HG03442 (cell line): Measurements from ENCODE around the gene NPFFR1.
"Not testable (repeated sequence)": the region's sequence is repeated elsewhere in the genome, so short reads cannot be mapped to it uniquely, and the experiment has no call there.

Source experiments
- ATAC-seq: cut with Tn5 transposase; IDR thresholded peaks from one replicate; pipeline ENCODE4 v1.9.1; 2021; ENCODE audit warnings: mild to moderate bottlenecking, moderate library complexity; ENCODE audit not compliant: unreplicated experiment

Gene NPFFR1

GRCh38 chr10:70258216-70258615 is 25.6 kb downstream of the NPFFR1 start:
- ATAC-seq: no peak

GRCh38 chr10:70257816-70258215 is 26.0 kb downstream of the NPFFR1 start:
- not testable (repeated sequence) for ATAC-seq

GRCh38 chr10:70256463-70256862 is 27.3 kb downstream of the NPFFR1 start:
- no peak for ATAC-seq

- ATAC-seq: no peak
Observed at GRCh38 chr10:70255329-70256299, 28.2 kb downstream of the NPFFR1 start.

- ATAC-seq: no peak
Observed at GRCh38 chr10:70254778-70255328, 29.0 kb downstream of the NPFFR1 start.

- ATAC-seq: no peak
Observed at GRCh38 chr10:70253878-70254765, 29.7 kb downstream of the NPFFR1 start.

- no peak for ATAC-seq
Observed at GRCh38 chr10:70250961-70251680, 32.7 kb downstream of the NPFFR1 start.

- ATAC-seq: no peak
Observed at GRCh38 chr10:70247360-70247759, 36.4 kb downstream of the NPFFR1 start.

- no peak for ATAC-seq
Observed at GRCh38 chr10:70241081-70241480, 42.7 kb downstream of the NPFFR1 start.

- ATAC-seq: not testable (repeated sequence)
Observed at GRCh38 chr10:70239986-70240385, 43.8 kb downstream of the NPFFR1 start.

GRCh38 chr10:70239077-70239976 is 44.5 kb downstream of the NPFFR1 start:
- not testable (repeated sequence) for ATAC-seq

GRCh38 chr10:70237958-70238536 is 45.8 kb downstream of the NPFFR1 start:
- not testable (repeated sequence) for ATAC-seq

- no peak for ATAC-seq
Observed at GRCh38 chr10:70234668-70235447, 48.9 kb downstream of the NPFFR1 start.

- no peak for ATAC-seq
Observed at GRCh38 chr10:70233939-70234300, 49.9 kb downstream of the NPFFR1 start.

- peak; percentile 81 for ATAC-seq
Observed at GRCh38 chr10:70233109-70233938, 50.5 kb downstream of the NPFFR1 start, which contains the start of gene PPA1. TSS of gene PPA1 (minus strand) at chr10:70233429. CDS start at chr10:70233327, 102 bp downstream.

- no peak for ATAC-seq
Observed at GRCh38 chr10:70232859-70233108, 51.0 kb downstream of the NPFFR1 start.

- no peak for ATAC-seq
Observed at GRCh38 chr10:70232155-70232858, 51.5 kb downstream of the NPFFR1 start.
